ENCODE data around the gene SRPRB. TPM values are rescaled to one million over a fixed set of nuclear protein-coding genes. Genes with fewer than 3 reads are reported as not detected.
"Not testable (repeated sequence)": the region's sequence is repeated elsewhere in the genome, so short reads cannot be mapped to it uniquely, and the experiment has no call there.

SRPRB gene
- polyA plus RNA-seq, 1 donor = 28.9 TPM

- DNase-seq = no peak
Observed at GRCh38 chr3:133779626-133780203, 25.9 kb upstream of the SRPRB start.

GRCh38 chr3:133780756-133781155 lies 24.9 kb upstream of the SRPRB start:
- DNase-seq = not testable (repeated sequence)

- DNase-seq = no peak
Observed at GRCh38 chr3:133781570-133781969, 24.0 kb upstream of the SRPRB start.

- no peak for DNase-seq
Observed at GRCh38 chr3:133782454-133782853, 23.2 kb upstream of the SRPRB start.

DNA sequence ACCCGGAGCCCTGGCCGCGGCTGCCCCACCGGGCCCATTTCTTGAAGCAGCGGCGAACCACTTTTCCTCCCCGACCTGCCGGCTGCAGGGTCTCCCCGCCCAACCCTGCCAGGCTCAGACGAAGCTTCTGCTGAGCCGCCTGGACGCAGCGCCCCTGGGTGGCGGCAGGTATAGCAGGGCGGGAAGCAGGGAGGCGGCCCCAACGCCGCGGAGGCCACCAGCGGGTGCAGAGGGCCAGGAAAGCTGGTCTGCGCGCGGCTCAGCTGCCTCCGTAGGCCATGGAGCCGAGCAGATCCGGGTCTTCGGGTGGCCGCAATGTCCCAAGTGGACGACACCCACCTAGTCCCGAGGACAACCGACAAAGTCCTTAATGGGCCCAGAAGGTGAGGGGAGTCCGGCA lies 21.9 kb upstream of the SRPRB start:
- DNase-seq = no peak

DNA sequence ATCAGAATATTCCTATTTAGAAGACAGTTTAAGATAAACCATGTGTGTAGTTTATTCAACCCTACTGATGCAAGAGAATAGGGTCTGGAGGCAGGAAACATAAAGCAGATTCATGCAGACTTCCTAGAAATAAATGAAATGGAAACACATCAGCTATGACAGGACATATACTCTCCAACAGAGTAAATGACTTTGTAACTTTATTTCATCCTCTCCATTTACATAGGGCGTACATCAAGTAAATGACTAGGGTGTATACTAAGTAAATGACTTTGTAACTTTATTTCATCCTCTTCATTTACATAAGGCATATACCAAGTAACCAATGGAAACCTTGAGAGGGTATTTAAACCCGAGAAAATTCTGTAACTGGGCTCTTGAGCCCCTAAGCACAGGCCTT lies 17.6 kb upstream of the SRPRB start:
- no peak for DNase-seq

DNA sequence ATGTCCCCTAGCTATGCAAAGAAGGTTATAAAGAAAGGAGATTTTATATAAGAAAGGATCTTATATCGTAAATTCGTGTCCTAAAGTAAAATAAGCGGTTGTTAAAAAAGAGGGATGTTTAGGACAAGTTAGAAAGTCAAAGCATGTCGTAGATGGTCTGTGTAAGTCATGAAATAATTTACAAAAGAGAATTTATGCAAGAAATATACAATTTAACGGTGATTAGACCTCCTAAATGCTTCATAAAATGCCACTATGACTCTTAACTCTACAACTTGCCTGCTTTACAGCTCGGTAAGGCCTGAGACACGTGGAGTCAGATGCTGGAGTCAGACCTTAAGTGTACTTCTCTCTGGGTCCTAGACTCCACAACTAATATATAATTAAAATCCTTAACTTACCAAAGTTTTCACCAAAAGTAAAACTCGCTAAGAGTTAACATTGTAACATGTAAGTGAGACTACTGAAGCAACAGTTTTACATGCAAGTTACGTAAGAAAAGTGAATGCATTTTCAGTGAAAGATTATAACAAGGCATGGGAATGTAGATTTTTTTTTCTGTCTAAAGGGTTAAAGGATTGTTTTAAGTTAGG lies 13.3 kb upstream of the SRPRB start:
- DNase-seq = no peak

DNA sequence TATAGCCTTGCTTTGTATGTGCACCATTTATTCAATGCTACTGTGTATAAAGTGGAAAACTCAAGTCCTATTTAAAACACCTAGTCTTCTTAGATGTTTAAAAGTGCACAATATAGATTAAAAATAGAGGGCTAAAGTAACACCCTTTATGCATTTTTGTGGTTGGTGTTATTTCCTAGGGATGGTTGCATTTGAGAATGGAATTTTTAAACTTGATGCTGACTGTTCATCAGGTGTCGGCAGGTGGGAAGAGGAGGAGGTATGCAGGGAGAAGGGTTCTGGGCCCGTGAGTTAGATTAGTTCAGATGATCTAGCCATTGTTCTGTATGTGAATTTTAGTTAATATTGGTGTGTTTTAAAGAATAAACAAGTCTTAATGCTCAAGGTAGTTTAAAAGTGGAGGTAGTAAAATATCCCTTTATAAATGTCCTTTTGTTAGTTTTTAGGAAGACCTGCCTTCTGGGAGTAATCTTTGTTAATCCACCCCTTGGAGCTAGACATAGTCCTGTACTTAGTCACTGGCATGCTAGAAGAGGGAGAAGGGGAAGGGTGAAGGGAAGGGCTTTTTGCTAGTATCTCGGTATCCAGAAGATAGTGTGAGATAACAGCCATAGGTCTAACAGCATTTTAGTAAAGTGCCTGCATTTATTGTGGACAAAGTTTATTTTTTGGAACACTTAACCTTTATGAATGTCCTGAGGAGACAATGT lies 8.1 kb upstream of the SRPRB start:
- no peak for DNase-seq

DNA sequence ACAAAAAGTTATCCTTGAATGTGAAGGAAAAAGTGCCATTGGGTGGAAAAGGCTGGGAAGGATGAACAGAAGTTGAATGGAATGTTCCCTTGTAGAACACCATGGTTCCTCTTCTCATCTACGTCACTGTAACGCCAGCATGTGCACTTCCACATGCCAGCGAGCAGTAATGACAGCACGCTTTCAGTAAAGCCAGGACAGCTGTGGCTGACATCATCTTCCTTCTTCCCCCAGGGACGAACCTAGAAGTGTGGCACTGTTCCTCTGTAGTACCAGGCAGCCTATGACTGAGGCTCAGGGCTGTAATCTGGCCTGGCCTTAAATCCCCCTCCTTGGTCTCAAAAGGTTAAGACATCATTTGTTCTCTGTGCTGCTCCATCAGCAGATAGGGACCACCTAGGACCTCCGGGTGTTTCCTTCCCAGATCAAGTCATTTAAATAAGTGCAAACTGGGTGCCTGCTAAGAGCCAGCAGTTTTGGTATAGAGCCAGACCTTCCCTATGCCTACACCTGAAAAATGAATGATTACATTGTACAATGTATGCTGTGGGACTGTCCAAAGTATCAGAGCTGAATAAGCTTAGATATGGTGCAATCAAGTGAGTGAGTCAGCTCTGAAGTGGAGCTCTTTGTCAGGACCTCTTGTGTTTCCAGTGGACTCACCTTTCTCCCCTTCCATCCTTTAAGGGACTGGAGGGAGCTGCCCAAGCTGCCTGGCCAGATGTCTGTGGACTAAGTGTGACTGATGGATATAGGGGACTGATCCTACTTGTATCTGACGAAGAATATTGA lies 5.6 kb upstream of the SRPRB start:
- DNase-seq = no peak

- DNase-seq = no peak
Observed at GRCh38 chr3:133803469-133803868, 2.1 kb upstream of the SRPRB start.

GRCh38 chr3:133804896-133805295 lies 719 bp upstream of the SRPRB start:
- no peak for DNase-seq

- DNase-seq = no peak
Observed at GRCh38 chr3:133805384-133805701, 272 bp upstream of the SRPRB start.

GRCh38 chr3:133812872-133813271 lies 7.3 kb downstream of the SRPRB start:
- no peak for DNase-seq

- DNase-seq = no peak
Observed at GRCh38 chr3:133815386-133815785, 9.8 kb downstream of the SRPRB start.

GRCh38 chr3:133820129-133820528 lies 14.5 kb downstream of the SRPRB start:
- no peak for DNase-seq

- DNase-seq = no peak
Observed at GRCh38 chr3:133820889-133821675, 15.5 kb downstream of the SRPRB start.

DNA sequence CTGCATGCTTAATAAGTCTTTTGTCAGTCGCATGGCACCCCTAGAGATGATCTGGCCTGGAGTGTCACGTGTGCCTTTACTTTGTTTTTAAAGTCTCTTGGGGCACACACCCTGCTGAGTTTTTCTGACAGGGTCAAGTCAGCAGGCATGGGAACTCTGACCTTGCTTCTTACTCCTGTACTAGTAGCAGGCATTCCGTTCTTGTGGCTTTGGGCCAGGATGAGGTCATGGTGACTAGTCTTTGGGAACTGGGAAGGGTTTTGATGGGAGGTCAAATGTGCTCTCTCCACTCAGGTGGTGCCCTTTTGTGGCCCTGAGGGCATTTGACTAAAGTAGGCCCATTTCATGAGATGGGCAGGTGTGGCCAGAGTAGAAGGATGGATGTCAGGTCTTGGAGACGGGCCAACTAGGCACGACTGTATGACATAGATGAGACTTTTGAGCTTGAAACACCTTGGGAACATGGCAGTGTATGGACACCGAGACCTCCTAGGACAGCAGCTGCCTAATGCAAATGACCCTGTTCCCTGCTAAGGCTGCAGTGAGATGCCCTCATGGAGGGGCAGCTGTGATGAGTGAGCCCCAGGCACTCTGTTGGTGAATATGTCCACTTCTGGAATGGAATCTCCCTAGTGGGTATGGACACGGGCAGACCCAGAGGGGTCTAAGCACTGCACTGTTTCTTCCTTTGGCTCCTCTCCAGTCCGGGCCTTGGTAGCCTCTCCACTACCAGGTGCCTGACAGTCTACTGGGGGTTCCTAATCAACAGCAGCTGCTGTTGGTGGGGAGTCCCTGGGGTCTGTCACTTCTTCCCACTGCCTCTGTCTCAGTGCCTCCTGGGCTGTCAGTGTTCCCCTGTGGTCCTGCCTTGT lies 16.4 kb downstream of the SRPRB start:
- no peak for DNase-seq

DNA sequence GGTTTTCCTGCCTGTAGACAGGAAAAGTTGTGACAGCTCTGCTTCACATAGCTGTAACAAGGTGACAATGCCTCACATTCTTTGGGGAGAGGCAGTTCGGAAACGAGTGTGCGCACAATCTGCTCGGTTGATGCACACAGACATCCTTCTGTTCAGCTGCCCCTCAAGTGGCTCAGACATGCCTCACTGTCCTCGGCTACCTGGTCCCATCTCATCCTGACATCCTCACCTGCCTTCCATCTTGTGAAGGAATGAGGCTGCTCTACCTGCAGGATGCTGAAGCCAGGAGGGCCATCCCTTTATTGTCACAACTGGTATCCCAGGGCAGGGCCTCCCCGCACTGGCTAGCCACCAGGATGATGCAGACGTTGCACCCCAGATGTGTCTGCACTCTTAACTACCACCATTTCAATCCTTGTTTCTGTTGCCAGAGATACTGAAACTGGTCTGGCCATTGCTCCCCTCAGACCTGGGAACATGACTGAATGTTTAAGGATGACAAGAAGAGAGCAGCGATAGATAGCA lies 19.4 kb downstream of the SRPRB start:
- no peak for DNase-seq

DNA sequence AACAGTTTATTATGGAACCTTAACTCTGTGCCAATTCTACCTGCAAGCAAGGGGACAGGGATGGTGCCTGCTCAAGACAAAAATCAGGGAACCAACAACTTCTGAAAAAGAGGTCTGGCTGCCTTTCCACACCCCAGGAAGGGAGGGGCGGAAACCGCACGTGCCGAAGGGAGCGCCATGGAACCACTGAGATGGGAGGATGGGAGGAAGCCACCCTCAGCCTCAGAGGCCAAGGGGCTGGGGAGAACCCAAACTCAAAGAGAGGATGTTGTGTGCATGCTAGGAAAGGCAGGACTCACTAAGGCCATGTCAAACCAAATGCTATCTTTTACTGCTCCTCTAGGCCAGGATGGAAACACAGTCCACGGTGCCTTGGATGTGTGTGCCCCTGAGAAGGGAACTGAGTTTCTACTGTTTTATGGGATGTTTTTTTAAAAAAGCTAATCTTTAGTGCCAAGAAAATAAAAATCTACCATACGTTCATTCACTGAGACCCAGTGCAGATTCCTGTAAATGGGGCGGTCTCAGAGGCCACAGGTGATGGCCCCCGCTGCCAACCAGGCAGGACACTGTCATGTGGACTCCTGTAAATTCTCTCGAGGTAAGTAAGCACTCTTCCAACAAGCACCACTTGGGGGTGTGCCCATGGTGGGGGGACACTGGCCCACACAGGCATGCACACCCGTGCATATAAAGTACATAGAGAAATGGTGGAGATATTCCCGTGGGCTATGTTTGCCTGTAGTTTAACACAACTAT lies 20.5 kb downstream of the SRPRB start:
- DNase-seq = no peak

DNA sequence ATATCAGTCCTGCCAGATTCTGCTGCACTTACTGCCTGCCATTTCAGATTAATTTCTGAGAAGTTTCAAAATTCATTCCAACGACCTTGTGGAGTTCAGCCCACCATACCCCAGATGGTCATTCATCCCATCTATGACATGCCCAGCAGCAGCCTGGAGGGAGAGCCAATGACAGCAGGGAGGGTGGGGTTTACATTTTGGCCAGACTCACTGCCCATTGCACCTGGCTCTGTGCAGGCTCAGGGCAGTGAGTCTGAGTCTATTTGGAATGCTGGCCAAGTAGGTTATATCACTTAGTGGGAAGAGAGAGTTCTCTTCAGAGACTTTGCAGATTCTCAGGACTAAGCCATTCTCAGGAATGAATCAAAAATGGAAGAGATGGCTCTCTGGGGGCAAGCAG lies 21.5 kb downstream of the SRPRB start:
- DNase-seq = no peak

DNA sequence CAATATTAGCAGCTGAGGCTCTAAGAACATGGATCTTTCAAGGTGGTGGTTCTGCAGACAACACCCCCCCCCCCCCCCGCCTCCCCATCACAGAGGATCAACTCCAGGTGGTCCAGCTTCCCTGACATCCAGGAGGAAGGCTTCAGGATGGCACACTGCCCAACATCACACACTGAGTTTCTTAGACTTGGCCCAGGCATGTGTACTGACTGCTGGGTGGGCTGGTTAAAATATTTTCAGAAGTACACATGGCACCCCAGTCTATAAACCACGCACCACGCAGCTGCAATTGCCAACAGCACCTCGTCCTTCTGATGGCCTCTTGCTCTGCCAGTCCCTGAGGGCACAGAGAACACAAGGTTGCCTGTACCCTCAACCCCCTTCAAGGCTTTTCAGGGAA lies 22.1 kb downstream of the SRPRB start:
- no peak for DNase-seq

All from hindlimb muscle (tissue), 1 donor.